GM12878 (cell line): Measurements from ENCODE around the gene AGBL4. TPM values are rescaled to one million over a fixed set of nuclear protein-coding genes. Genes with fewer than 3 reads are reported as not detected.

Source experiments
- ATAC-seq: fragments of 200-7000 bp; cut with Tn5 transposase; 3 replicates; pipeline ENCODE4 v1.9.1; 2020; ENCODE audit warnings: mild to moderate bottlenecking, moderate library complexity
- BruUV-seq: library from RNA; stranded (reverse); fragments of 400-500 nt; replicated peaks from 2 replicates; lab custom pipeline; 2021; lab: Mats Ljungman, UMichigan
- CTCF ChIA-PET: fragments of 300-600 bp; sonication (Branson Sonifier 250); formaldehyde crosslinking; extraction: SDS; loops from one replicate; lab custom pipeline; 2021; ENCODE audit warnings: inconsistent platforms; lab: Yijun Ruan, JAX
- POLR2A ChIA-PET: fragments of 350-600 bp; formaldehyde crosslinking; extraction: SDS; loops from one replicate; lab custom pipeline; 2021; ENCODE audit warnings: inconsistent platforms; lab: Charles Lee
- RAD21 ChIA-PET: fragments of 300-600 bp; sonication (Branson Sonifier 250); formaldehyde crosslinking; loops from one replicate; lab custom pipeline; 2023; ENCODE audit warnings: antibody characterized with exemption; ENCODE audit not compliant: unreplicated experiment; lab: Charles Lee
- SMC1A ChIA-PET: fragments of 300-600 bp; sonication (Branson Sonifier 250); formaldehyde crosslinking; loops from one replicate; lab custom pipeline; 2023; ENCODE audit not compliant: unreplicated experiment, uncharacterized antibody; lab: Charles Lee
- DNase-seq: peaks from one replicate; pipeline ENCODE4 v3.0.0-alpha.2; 2011; ENCODE audit warnings: low read depth, low spot score
- FAIRE-seq: peaks from 3 replicates; lab custom pipeline; 2011; peaks lifted over from hg19 to GRCh38; lab: Jason Lieb, UNC
- H2AFZ ChIP-seq: 2 replicates; pipeline ENCODE4 v1.6.0; 2011; ENCODE audit warnings: low read depth, low read length, control low read depth; ENCODE audit not compliant: control insufficient read depth
- H3K27ac ChIP-seq: 2 replicates; pipeline ENCODE4 v1.5.1; 2011; ENCODE audit warnings: control low read depth; ENCODE audit not compliant: control insufficient read depth, insufficient read depth
- H3K27me3 ChIP-seq, 2 experiments: replicated peaks in 1 of 2; 2 replicates each; pipeline versions ENCODE4 v1.6.0 to v1.6.1; 2011; ENCODE audit warnings: low read length in 1 of 2; ENCODE audit not compliant: control insufficient read depth in 2 of 2, insufficient read depth in 2 of 2
- H3K36me3 ChIP-seq, 2 experiments: 2 replicates each; pipeline ENCODE4 v1.5.1; 2011; ENCODE audit warnings: low read length in 1 of 2; ENCODE audit not compliant: control insufficient read depth in 2 of 2, insufficient read depth in 2 of 2
- H3K4me1 ChIP-seq: 2 replicates; pipeline ENCODE4 v1.6.1; 2011; ENCODE audit warnings: mild to moderate bottlenecking, low read length, moderate library complexity, mixed read lengths; ENCODE audit not compliant: control insufficient read depth, insufficient read depth
- H3K4me2 ChIP-seq: 2 replicates; pipeline ENCODE4 v1.6.0; 2011; ENCODE audit warnings: control low read depth; ENCODE audit not compliant: control insufficient read depth, insufficient read depth
- H3K4me3 ChIP-seq: fragments of 200-600 bp; sonication (generic); 2 replicates; pipeline ENCODE4 v1.5.1; 2016
- H3K79me2 ChIP-seq: 2 replicates; pipeline ENCODE4 v1.6.0; 2011; ENCODE audit warnings: low read length; ENCODE audit not compliant: control insufficient read depth, insufficient read depth
- H3K9ac ChIP-seq: 2 replicates; pipeline ENCODE4 v1.8.0; 2011; ENCODE audit warnings: low read length, control low read depth, mixed read lengths; ENCODE audit not compliant: control insufficient read depth, insufficient read depth
- H3K9me3 ChIP-seq: replicated peaks from 3 replicates; pipeline ENCODE4 v1.5.1; 2011; ENCODE audit warnings: mild to moderate bottlenecking, low read length; ENCODE audit not compliant: control insufficient read depth, insufficient read depth
- H4K20me1 ChIP-seq: 2 replicates; pipeline ENCODE4 v1.6.0; 2011; ENCODE audit not compliant: control insufficient read depth, insufficient read depth
- BHLHE40 ChIP-seq, 2 experiments: fragments of 450-650 bp in 1 of 2; IDR thresholded peaks; 2 replicates each; pipeline ENCODE4 v1.6.1; 2011 to 2017; ENCODE audit warnings: low read depth in 2 of 2, borderline replicate concordance in 1 of 2, improper control_type of control experiment in 1 of 2, low read length in 1 of 2, mild to moderate bottlenecking in 1 of 2
- EGR1 ChIP-seq, 2 experiments: IDR thresholded peaks; 1 replicate in 1 of 2; 2 replicates in 1 of 2; pipeline ENCODE4 v1.6.1; 2011 to 2012; ENCODE audit warnings: low read depth in 2 of 2, low read length in 2 of 2, borderline replicate concordance in 1 of 2, mild to moderate bottlenecking in 1 of 2, moderate library complexity in 1 of 2
- EZH2 ChIP-seq: IDR thresholded peaks from 2 replicates; pipeline ENCODE4 v1.6.1; 2012; ENCODE audit warnings: low read depth, mild to moderate bottlenecking, control low read depth, inconsistent platforms, low read length, borderline replicate concordance; ENCODE audit not compliant: control insufficient read depth
- HCFC1 ChIP-seq: fragments of 150-350 bp; IDR thresholded peaks from 2 replicates; pipeline ENCODE4 v1.6.1; 2014; ENCODE audit warnings: low read length
- HDAC2 ChIP-seq: fragments of 200-600 bp; sonication (generic); IDR thresholded peaks from 2 replicates; pipeline ENCODE4 v1.6.1; 2017
- MTA3 ChIP-seq: IDR thresholded peaks from 2 replicates; pipeline ENCODE4 v1.6.1; 2012; ENCODE audit warnings: low read length, inconsistent platforms, borderline replicate concordance
- PAX8 ChIP-seq: fragments of 450-650 bp; IDR thresholded peaks from 2 replicates; pipeline ENCODE4 v1.6.1; 2017; ENCODE audit warnings: mild to moderate bottlenecking, moderate library complexity
- REST ChIP-seq: IDR thresholded peaks from 2 replicates; pipeline ENCODE4 v1.6.1; 2012; ENCODE audit warnings: mild to moderate bottlenecking, low read depth, low read length
- USF2 ChIP-seq: IDR thresholded peaks from 2 replicates; pipeline ENCODE4 v1.6.1; 2011; ENCODE audit warnings: low read depth, low read length, improper control_type of control experiment, borderline replicate concordance
- ZBTB40 ChIP-seq: fragments of 450-650 bp; IDR thresholded peaks from 2 replicates; pipeline ENCODE4 v1.6.1; 2016; ENCODE audit warnings: mild to moderate bottlenecking, moderate library complexity, borderline replicate concordance
- WGBS: methylation state at CpG from one replicate; pipeline ENCODE4 v1.1.6; 2016; ENCODE audit warnings: low lambda C conversion rate; ENCODE audit not compliant: insufficient replicate concordance, insufficient coverage; ENCODE audit errors: missing lambda C conversion rate; 5-methylcytosine and 5-hydroxymethylcytosine counted together
- in situ Hi-C: fragments of 300-500 bp; cut with MboI; formaldehyde crosslinking; loops from 9 replicates; pipeline ENCODE4 v1.14.3; 2018; ENCODE audit warnings: mixed read lengths
- intact Hi-C: fragments of 100-400 bp; cut with micrococcal nuclease; formaldehyde crosslinking; loops from one replicate; pipeline ENCODE4 v1.14.2; 2022; ENCODE audit not compliant: unreplicated experiment
- polyA plus RNA-seq, 11 experiments: library from polyadenylated mRNA; depleted of rRNA in 4 of 11; unstranded in 6 of 11; stranded (reverse) in 5 of 11; fragments of >200 nt; fragmentation: Nextera tagmentation in 4 of 11; fragmentation: Illumina TruSeq in 1 of 11; extraction: Ambion mirVana in 4 of 11; extraction: Trizol in 1 of 11; gene quantifications; 1 replicate in 1 of 11; 2 replicates in 10 of 11; pipeline versions ENCODE4 v1.2.1 to v1.2.3, GENCODE V29; 2011 to 2016; ENCODE audit warnings: inconsistent platforms in 2 of 11, missing spikeins in 2 of 11, low read depth in 1 of 11
- total RNA-seq, 4 experiments: library from RNA; depleted of rRNA in 3 of 4; stranded (reverse); fragments of >200 nt in 3 of 4; fragmentation: Illumina TruSeq in 1 of 4; extraction: Trizol in 1 of 4; gene quantifications; 2 replicates each; pipeline versions ENCODE4 v1.2.1 to v1.2.3, GENCODE V29; 2013 to 2021

The AGBL4 gene
- total and polyA plus RNA-seq, 10 of the 15 experiments (the other 5 are each of a cell fraction or from before 2014, with no cell fraction given): 0.31 TPM; not detected in 9

- TF ChIP-seq REST (no peak), EZH2 (no peak)
Measured at GRCh38 chr1:48728584-48728983, 1295.2 kb downstream of the AGBL4 start (continued).

- in situ Hi-C loops: no loop called here
- Histone ChIP-seq H3K27ac (no peak overlapping the region), H3K79me2 (no peaks in the 10 kb centered on the region), H3K4me1 (peaks cover 9% of the 10 kb centered on the region), H4K20me1 (no peaks in the 10 kb centered on the region), H3K27me3 (peaks cover 0 to 3% of the 10 kb centered on the region in 2 experiments; a peak in 2 of 4 replicates), H3K9ac (no peak overlapping the region), H3K4me2 (no peak overlapping the region), H3K36me3 (no peaks in the 10 kb centered on the region), H3K4me3 (no peak overlapping the region), H3K9me3 (no peaks in the 10 kb centered on the region), H2AFZ (no peak overlapping the region)
- WGBS: 55% methylated on average over 4 of the region's 4 CpGs
- ChIA-PET RAD21 (no interaction called here), SMC1A (no interaction called here), POLR2A (no interaction called here), CTCF (no interaction called here)
- no peak for FAIRE-seq
- intact Hi-C loops: no loop called here
- no peak for ATAC-seq
- DNase-seq: no peak
- no TSS peak for BruUV-seq
- TF ChIP-seq MTA3 (no peak), ZBTB40 (no peak), BHLHE40 (IDR thresholded peaks at IDR 0.05; ENCODE audit: borderline replicate concordance in 1 of 2, low read depth in 2 of 2, low read length in 1 of 2) (no peak), USF2 (no peak), HDAC2 (no peak), HCFC1 (no peak), PAX8 (no peak), EGR1 (IDR thresholded peaks at IDR 0.05; ENCODE audit: borderline replicate concordance in 1 of 2, low read depth in 2 of 2, low read length in 2 of 2) (no peak)
Measured at GRCh38 chr1:48726557-48727215, 1297.1 kb downstream of the AGBL4 start.
